GM23338 (cell line): ENCODE data around the gene FAM50A. TPM values are rescaled to one million over a fixed set of nuclear protein-coding genes. Genes with fewer than 3 reads are reported as not detected.

ENCODE experiments used
- CTCF ChIP-seq, 2 experiments: fragments of 200-600 bp in 1 of 2; sonication (generic) in 1 of 2; conservative IDR thresholded peaks; 2 replicates each; pipeline versions ENCODE4 v1.5.1 to v1.6.1; 2016 to 2017; ENCODE audit warnings: antibody characterized with exemption in 2 of 2, low read depth in 2 of 2, mild to moderate bottlenecking in 2 of 2, moderate library complexity in 1 of 2
- NANOG ChIP-seq: IDR thresholded peaks from 2 replicates; pipeline ENCODE4 v1.6.1; 2016; ENCODE audit warnings: antibody characterized with exemption, borderline replicate concordance
- POLR2AphosphoS5 ChIP-seq: IDR thresholded peaks from 2 replicates; pipeline ENCODE4 v1.6.1; 2016; ENCODE audit warnings: antibody characterized with exemption, low read depth
- REST ChIP-seq: IDR thresholded peaks from one replicate; pipeline ENCODE4 v1.6.1; 2018; ENCODE audit warnings: antibody characterized with exemption; ENCODE audit not compliant: unreplicated experiment
- STAT1 ChIP-seq: IDR thresholded peaks from one replicate; pipeline ENCODE4 v1.6.1; 2016; ENCODE audit warnings: antibody characterized with exemption; ENCODE audit not compliant: unreplicated experiment
- ZNF114 ChIP-seq: fragments of 250-450 bp; sonication (Bioruptor Pico); IDR thresholded peaks from 2 replicates; pipeline ENCODE4 v1.5.0; 2020; ENCODE audit warnings: mild to moderate bottlenecking, moderate library complexity
- ZNF331 ChIP-seq: fragments of 250-450 bp; sonication (Bioruptor Pico); IDR thresholded peaks from 2 replicates; pipeline ENCODE4 v1.5.0; 2020; ENCODE audit warnings: low read depth, mild to moderate bottlenecking, moderate library complexity
- ZNF462 ChIP-seq: fragments of 250-450 bp; sonication (Bioruptor Pico); IDR thresholded peaks from 2 replicates; pipeline ENCODE4 v1.5.0; 2020; ENCODE audit warnings: mild to moderate bottlenecking, moderate library complexity
- polyA plus RNA-seq: library from polyadenylated mRNA; unstranded; fragments of >200 nt; fragmentation: Nextera tagmentation; extraction: Ambion mirVana; gene quantifications from 2 replicates; pipeline ENCODE4 v1.2.1, GENCODE V29; 2016
- total RNA-seq: library from RNA; depleted of rRNA; stranded (reverse); fragments of >200 nt; shearing (Covaris generic); gene quantifications from 2 replicates; pipeline ENCODE4 v1.2.3, GENCODE V29; 2014

Gene FAM50A
- total and polyA plus RNA-seq, 2 experiments from 2014 or later: 23.9 to 77.6 TPM

GRCh38 chrX:154467556-154467955 lies 23.6 kb downstream of the FAM50A start (continued):
- no peak for TF ChIP-seq ZNF462 (CRISPR knock-in tag)
- no peak for TF ChIP-seq CTCF (conservative IDR thresholded peaks at IDR 0.05; ENCODE audit: low read depth in 2 of 2)
- no peak for TF ChIP-seq ZNF331 (CRISPR knock-in tag)
- no peak for TF ChIP-seq ZNF114 (CRISPR knock-in tag)
- no peak for TF ChIP-seq POLR2AphosphoS5
- TF ChIP-seq STAT1: no peak
- no peak for TF ChIP-seq NANOG
- no peak for TF ChIP-seq REST
